ENCODE results near the gene C1R. TPM values are rescaled to one million over a fixed set of nuclear protein-coding genes. Genes with fewer than 3 reads are reported as not detected.

Gene C1R
- total and polyA plus RNA-seq, 7 donors = 32.4 to 70.9 (median 63.2) TPM

DNA sequence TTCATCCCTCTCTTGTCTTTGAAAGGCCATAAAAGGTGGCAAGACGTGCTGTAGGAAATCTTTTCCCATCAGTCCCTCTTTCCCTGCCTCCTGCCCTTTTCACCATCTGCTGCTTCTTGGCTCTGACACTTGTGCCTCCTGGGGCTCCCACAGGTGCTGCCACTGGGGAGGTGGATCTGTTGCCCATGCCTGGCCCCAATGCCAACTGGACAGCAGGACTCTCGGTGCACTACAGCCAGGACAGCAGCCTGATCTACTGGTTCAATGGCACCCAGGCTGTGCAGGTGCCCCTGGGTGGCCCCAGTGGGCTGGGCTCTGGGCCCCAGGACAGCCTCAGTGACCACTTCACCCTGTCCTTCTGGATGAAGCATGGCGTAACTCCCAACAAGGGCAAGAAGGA is 44.4 kb upstream of the C1R start:
- DNase-seq = no peak
- no peak for ATAC-seq
- no peaks in the 10 kb centered on the region for H3K27me3 ChIP-seq (ENCODE audit: insufficient read depth in 3 of 3, low read length in 2 of 3)
- H3K9me3 ChIP-seq = no peaks in the 10 kb centered on the region
- H3K27ac ChIP-seq = no peak overlapping the region
- H3K4me1 ChIP-seq = no peaks in the 10 kb centered on the region
- no peak overlapping the region for H3K4me3 ChIP-seq
- intact Hi-C loops (cut with DNase I) = no loop called here
- no peaks in the 10 kb centered on the region for H3K36me3 ChIP-seq (ENCODE audit: insufficient read depth in 1 of 2, low read depth in 1 of 2)
- 79 to 83% (median 80%) methylated on average over 3 of the region's 3 CpGs for WGBS, 3 donors
- TF ChIP-seq, protein P1, sequence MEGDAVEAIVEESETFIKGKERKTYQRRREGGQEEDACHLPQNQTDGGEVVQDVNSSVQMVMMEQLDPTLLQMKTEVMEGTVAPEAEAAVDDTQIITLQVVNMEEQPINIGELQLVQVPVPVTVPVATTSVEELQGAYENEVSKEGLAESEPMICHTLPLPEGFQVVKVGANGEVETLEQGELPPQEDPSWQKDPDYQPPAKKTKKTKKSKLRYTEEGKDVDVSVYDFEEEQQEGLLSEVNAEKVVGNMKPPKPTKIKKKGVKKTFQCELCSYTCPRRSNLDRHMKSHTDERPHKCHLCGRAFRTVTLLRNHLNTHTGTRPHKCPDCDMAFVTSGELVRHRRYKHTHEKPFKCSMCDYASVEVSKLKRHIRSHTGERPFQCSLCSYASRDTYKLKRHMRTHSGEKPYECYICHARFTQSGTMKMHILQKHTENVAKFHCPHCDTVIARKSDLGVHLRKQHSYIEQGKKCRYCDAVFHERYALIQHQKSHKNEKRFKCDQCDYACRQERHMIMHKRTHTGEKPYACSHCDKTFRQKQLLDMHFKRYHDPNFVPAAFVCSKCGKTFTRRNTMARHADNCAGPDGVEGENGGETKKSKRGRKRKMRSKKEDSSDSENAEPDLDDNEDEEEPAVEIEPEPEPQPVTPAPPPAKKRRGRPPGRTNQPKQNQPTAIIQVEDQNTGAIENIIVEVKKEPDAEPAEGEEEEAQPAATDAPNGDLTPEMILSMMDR (IDR thresholded peaks at IDR 0.05) = no peak

GRCh38 chr12:7136071-7136470 is 43.8 kb upstream of the C1R start:
- H3K27ac ChIP-seq = no peak overlapping the region
- no peaks in the 10 kb centered on the region for H3K4me1 ChIP-seq
- peaks cover 0 to 5% (median 0%) of the 10 kb centered on the region in 3 donors for H3K27me3 ChIP-seq (ENCODE audit: insufficient read depth in 3 of 3, low read length in 2 of 3)
- WGBS, 3 donors = 81 to 91% (median 85%) methylated on average over 7 of the region's 7 CpGs
- no peak overlapping the region for H3K4me3 ChIP-seq
- no peaks in the 10 kb centered on the region for H3K36me3 ChIP-seq (ENCODE audit: insufficient read depth in 1 of 2, low read depth in 1 of 2)
- TF ChIP-seq, protein P1 (IDR thresholded peaks at IDR 0.05) = no peak
- H3K9me3 ChIP-seq = no peaks in the 10 kb centered on the region
- DNase-seq (no peak), ATAC-seq (no peak)
- intact Hi-C loops (cut with DNase I) = no loop called here

DNA sequence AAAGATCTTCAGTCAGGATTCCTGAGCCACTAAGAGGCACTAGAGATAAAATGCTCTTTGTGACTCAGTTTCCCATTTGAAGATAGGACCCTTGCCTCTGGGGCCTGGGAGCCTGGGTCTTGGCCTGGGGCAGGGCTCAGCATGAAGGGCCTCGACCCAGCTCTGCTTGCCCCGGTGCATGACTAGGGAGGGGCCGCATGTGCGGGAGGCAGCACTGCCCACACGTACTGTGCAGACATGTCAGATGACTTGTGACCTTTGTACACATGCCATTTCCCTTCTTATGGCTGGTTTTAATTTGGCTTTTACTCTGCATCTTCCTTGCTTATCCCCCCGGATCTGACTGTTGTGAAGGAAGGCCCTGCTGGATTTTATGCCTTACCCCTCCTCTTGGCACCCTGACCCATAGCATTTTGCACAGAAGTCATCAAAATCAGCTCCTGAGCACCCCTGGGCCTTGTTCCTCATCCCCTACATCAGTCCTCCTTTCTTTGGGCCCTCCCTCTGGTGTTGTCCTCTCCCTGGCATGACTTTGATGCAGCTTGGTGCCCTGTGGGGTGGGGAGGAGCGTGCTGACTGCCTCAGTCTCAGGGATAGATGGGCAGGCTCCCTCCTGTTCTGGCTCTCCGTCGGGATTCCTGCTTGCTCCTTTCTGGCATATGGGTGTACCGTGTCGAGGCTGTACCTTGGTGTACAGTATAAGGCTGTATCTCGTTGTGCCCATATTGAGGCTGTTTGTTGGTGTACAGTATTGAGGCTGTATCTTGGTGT is 42.3 kb upstream of the C1R start:
- intact Hi-C loops (cut with DNase I) = no loop called here
- ATAC-seq = no peak
- peaks cover 0 to 18% (median 2%) of the 10 kb centered on the region in 3 donors for H3K27me3 ChIP-seq (ENCODE audit: insufficient read depth in 3 of 3, low read length in 2 of 3)
- H3K36me3 ChIP-seq (ENCODE audit: insufficient read depth in 1 of 2, low read depth in 1 of 2) = no peaks in the 10 kb centered on the region
- no peaks in the 10 kb centered on the region for H3K9me3 ChIP-seq
- TF ChIP-seq, protein P1 (IDR thresholded peaks at IDR 0.05) = no peak
- DNase-seq = no peak
- H3K27ac ChIP-seq = no peak overlapping the region
- WGBS, 3 donors = 77 to 82% (median 80%) methylated on average over 12 of the region's 12 CpGs
- peaks cover 3% of the 10 kb centered on the region for H3K4me1 ChIP-seq
- H3K4me3 ChIP-seq = no peak overlapping the region

DNA sequence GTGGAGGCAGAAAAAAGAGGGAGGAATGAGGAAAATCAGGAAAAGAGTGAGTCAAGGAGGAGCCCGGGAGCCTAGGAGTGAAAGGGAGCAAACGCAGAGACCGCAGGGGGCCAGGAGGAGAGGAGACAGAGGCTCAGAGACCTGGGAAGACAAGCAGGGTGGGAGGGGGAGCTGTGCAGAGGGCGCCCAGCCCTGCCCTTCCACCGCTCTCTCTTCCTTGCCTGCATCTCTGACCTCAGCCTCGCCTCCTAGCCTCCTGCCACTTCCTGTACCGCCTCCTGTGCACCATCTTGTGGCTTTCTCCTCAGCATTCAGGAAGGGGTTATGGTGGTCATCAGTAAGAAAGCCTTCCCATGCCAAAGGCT is 39.2 kb upstream of the C1R start:
- H3K27ac ChIP-seq = no peak overlapping the region
- peaks cover 0 to 31% (median 5%) of the 10 kb centered on the region in 3 donors for H3K27me3 ChIP-seq (ENCODE audit: insufficient read depth in 3 of 3, low read length in 2 of 3)
- DNase-seq (no peak), ATAC-seq (no peak)
- H3K4me1 ChIP-seq = peaks cover 8% of the 10 kb centered on the region
- intact Hi-C loops (cut with DNase I) = no loop called here
- no peaks in the 10 kb centered on the region for H3K9me3 ChIP-seq
- no peak overlapping the region for H3K4me3 ChIP-seq
- WGBS, 3 donors = 38 to 65% (median 54%) methylated on average over 7 of the region's 7 CpGs
- H3K36me3 ChIP-seq (ENCODE audit: insufficient read depth in 1 of 2, low read depth in 1 of 2) = no peaks in the 10 kb centered on the region
- TF ChIP-seq, protein P1 (IDR thresholded peaks at IDR 0.05) = no peak

Data from psoas muscle (tissue), 8 donors.